HG02938 (cell line): Measurements from ENCODE around the gene HSPA1L.
"Not testable (repeated sequence)": the region's sequence is repeated elsewhere in the genome, so short reads cannot be mapped to it uniquely, and the experiment has no call there.

Experiments used
- ATAC-seq: cut with Tn5 transposase; IDR thresholded peaks from one replicate; pipeline ENCODE4 v1.9.1; 2021; ENCODE audit warnings: mild to moderate bottlenecking, moderate library complexity; ENCODE audit not compliant: unreplicated experiment

Gene HSPA1L

GRCh38 chr6:31817133-31817928, 2.2 kb upstream of the HSPA1L start:
- not testable (repeated sequence) for ATAC-seq

- no peak for ATAC-seq
These were observed 432 bp downstream of the HSPA1L start for GRCh38 chr6:31814677-31815024.

- ATAC-seq: no peak
These were observed 1.6 kb downstream of the HSPA1L start for GRCh38 chr6:31813465-31813849.

- no peak for ATAC-seq
These were observed 3.4 kb downstream of the HSPA1L start for GRCh38 chr6:31811645-31812044.

- ATAC-seq: not testable (repeated sequence)
These were observed 6.5 kb downstream of the HSPA1L start for GRCh38 chr6:31808599-31808998.

- peak; percentile 84 for ATAC-seq
These were observed 8.4 kb downstream of the HSPA1L start, which contains the start of gene LSM2 for GRCh38 chr6:31806470-31807272. TSS of gene LSM2 (minus strand) at chr6:31806966. CDS start at chr6:31806757, 209 bp downstream.

GRCh38 chr6:31805939-31806469, 9.1 kb downstream of the HSPA1L start:
- peak; percentile 10 for ATAC-seq

GRCh38 chr6:31801031-31801927, 13.8 kb downstream of the HSPA1L start:
- ATAC-seq: not testable (repeated sequence)

- no peak for ATAC-seq
These were observed 15.3 kb downstream of the HSPA1L start for GRCh38 chr6:31799781-31800180.

GRCh38 chr6:31797588-31797987, 17.5 kb downstream of the HSPA1L start:
- no peak for ATAC-seq

GRCh38 chr6:31796993-31797385, 18.1 kb downstream of the HSPA1L start:
- no peak for ATAC-seq

- peak; percentile 56 for ATAC-seq
These were observed 19.3 kb downstream of the HSPA1L start, which contains the start of gene VARS1 for GRCh38 chr6:31795616-31796298. TSS of gene VARS1 (minus strand) at chr6:31795752. CDS start at chr6:31795217, 535 bp downstream.

GRCh38 chr6:31794866-31795615, 20.0 kb downstream of the HSPA1L start:
- peak; percentile 16 for ATAC-seq

GRCh38 chr6:31794294-31794865, 20.7 kb downstream of the HSPA1L start:
- ATAC-seq: no peak

- ATAC-seq: not testable (repeated sequence)
These were observed 21.2 kb downstream of the HSPA1L start for GRCh38 chr6:31793927-31794245.

GRCh38 chr6:31792761-31793171, 22.3 kb downstream of the HSPA1L start:
- ATAC-seq: no peak

GRCh38 chr6:31792090-31792374, 23.1 kb downstream of the HSPA1L start:
- no peak for ATAC-seq

- ATAC-seq: no peak
These were observed 23.6 kb downstream of the HSPA1L start for GRCh38 chr6:31791324-31792089.

GRCh38 chr6:31785475-31785874, 29.6 kb downstream of the HSPA1L start:
- ATAC-seq: no peak
